Measurements from ENCODE around the gene BHLHA15.

Gene BHLHA15

GRCh38 chr7:98250789-98251188 is 39.5 kb downstream of the BHLHA15 start:
- DNase-seq: peak; percentile 16 to 24

GRCh38 chr7:98251231-98251600 is 40.0 kb downstream of the BHLHA15 start:
- peak in 1 of 2 donors; percentile 21 for DNase-seq

GRCh38 chr7:98251601-98252424 is 40.6 kb downstream of the BHLHA15 start, which contains the start of gene TECPR1:
TSS of gene TECPR1 (minus strand) at chr7:98252232. CDS start at chr7:98246146, 6,086 bp downstream.
- DNase-seq: peak; percentile 80 to 85

GRCh38 chr7:98252425-98253054 is 41.3 kb downstream of the BHLHA15 start:
- no peak for DNase-seq

DNA sequence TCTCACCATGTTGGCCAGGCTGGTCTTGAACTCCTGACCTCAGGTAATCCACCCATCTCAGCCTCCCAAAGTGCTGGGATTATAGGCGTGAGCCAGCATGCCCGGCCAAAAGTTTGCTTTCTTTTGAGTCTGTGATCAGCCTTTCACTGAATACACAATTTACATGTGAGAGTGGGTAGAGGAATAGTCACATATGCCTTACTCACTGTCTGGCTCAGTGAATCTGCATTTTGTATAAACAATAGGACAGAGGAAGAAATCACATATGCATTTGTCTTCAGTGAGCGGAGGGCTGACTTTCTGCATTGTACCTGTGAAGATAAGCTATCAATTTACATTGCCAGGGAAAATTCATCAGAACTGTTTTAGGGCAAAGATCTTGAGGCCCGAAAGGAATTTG is 43.3 kb downstream of the BHLHA15 start:
- DNase-seq: no peak

DNA sequence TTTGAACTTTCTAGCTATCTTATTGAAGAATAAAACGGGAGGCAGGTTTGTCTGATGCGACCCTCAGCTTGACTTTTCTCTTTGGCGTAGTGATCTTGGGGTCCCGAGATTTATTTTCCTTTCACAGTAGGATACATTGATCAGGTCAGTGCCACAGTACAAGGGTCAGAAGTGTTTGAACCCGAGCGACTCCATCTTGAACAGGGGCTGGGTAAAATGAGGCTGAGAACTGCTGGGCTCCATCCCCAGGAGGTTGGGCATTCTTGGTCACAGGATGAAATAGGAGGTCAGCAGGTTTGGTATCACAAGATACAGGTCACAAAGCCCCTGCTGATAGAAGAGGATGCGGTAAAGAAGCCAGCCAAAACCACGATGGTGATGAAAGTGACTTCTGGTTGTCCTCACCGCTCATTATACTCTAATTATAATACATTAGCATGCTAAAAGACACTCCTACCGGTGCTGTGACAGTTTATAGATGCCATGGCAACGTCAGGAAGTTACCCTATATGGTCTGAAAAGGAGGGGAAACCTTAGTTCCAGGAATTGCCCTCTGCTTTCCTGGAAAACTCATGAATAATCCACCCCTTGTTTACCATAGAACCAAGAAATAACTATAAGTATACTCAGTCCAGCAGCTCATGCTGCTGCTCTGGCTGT is 43.8 kb downstream of the BHLHA15 start:
- peak in 1 of 2 donors; percentile 23 for DNase-seq

DNA sequence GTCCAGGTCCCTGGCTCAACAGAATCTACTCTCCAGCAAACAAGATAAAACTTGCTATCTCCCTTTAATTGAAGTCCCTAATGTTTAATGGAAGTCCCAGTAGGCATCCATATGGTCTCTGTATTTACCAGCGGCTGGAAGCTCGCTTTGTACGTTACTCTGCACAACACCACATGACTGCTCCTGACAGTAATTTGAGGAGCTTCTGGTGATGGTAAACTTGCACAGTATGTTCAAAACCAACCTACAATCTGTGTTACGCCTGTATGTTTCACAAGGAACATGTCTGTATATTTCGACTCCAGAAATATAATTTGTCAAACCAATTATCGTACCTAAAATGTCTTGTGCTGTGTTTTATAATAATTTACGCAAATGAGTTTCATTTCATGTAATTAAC is 45.2 kb downstream of the BHLHA15 start:
- no peak for DNase-seq

DNA sequence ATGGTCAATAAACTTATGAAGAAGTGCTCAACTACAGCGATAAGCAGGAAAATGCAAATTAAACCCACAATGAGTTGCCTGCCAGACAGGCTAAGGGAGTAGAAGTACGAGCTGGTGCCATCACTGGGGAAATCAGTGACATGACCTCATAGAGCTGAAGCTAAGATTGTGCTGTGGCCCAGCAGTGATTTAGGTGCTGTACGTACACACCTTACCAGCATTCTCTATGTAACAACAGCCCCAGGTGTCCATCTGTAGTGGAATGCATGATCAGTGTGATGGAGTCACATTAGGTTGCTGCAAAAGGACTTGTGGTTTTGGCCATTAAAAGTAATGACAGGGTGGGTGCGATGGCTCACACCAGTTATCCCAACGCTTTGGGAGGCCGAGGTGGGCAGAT is 46.5 kb downstream of the BHLHA15 start:
- DNase-seq: no peak

All from stimulated activated CD4-positive, alpha-beta T cell treated with anti-CD3 and anti-CD28 coated beads, Interleukin-2, amount 100 ng/mL, for 48 hours (primary cell).